ENCODE data around the gene SLC6A3.
A peak's percentile ranks its signal among the peaks of the same experiment; 100 is the strongest.
"Not testable (repeated sequence)": the region's sequence is repeated elsewhere in the genome, so short reads cannot be mapped to it uniquely, and the experiment has no call there.

SLC6A3 gene

GRCh38 chr5:1479581-1480188 is 34.4 kb upstream of the SLC6A3 start:
- in situ Hi-C loops (cut with HindIII; ENCODE audit: low pct_ligation_motif_present, low pct_unique_long_range_greater_than_20kb, low sequenced_read_pairs), result no loop called here
- peak; percentile 23 for DNase-seq

- no peak for DNase-seq
- in situ Hi-C loops (cut with HindIII; ENCODE audit: low pct_ligation_motif_present, low pct_unique_long_range_greater_than_20kb, low sequenced_read_pairs), result no loop called here
These were observed 33.8 kb upstream of the SLC6A3 start for GRCh38 chr5:1479066-1479465.

- DNase-seq, result no peak
- in situ Hi-C loops (cut with HindIII; ENCODE audit: low pct_ligation_motif_present, low pct_unique_long_range_greater_than_20kb, low sequenced_read_pairs), result no loop called here
These were observed 33.2 kb upstream of the SLC6A3 start for GRCh38 chr5:1478271-1479035.

GRCh38 chr5:1477341-1477740 is 32.1 kb upstream of the SLC6A3 start:
- DNase-seq, result no peak
- in situ Hi-C loops (cut with HindIII; ENCODE audit: low pct_ligation_motif_present, low pct_unique_long_range_greater_than_20kb, low sequenced_read_pairs), result no loop called here

GRCh38 chr5:1476967-1477310 is 31.7 kb upstream of the SLC6A3 start:
- in situ Hi-C loops (cut with HindIII; ENCODE audit: low pct_ligation_motif_present, low pct_unique_long_range_greater_than_20kb, low sequenced_read_pairs), result no loop called here
- DNase-seq, result no peak

- in situ Hi-C loops (cut with HindIII; ENCODE audit: low pct_ligation_motif_present, low pct_unique_long_range_greater_than_20kb, low sequenced_read_pairs), result no loop called here
- no peak for DNase-seq
These were observed 31.1 kb upstream of the SLC6A3 start for GRCh38 chr5:1476181-1476966.

- in situ Hi-C loops (cut with HindIII; ENCODE audit: low pct_ligation_motif_present, low pct_unique_long_range_greater_than_20kb, low sequenced_read_pairs); DNase-seq: not testable (repeated sequence)
These were observed 30.3 kb upstream of the SLC6A3 start for GRCh38 chr5:1475544-1475900.

GRCh38 chr5:1474866-1475543 is 29.8 kb upstream of the SLC6A3 start:
- no peak for DNase-seq

GRCh38 chr5:1474183-1474839 is 29.1 kb upstream of the SLC6A3 start:
- in situ Hi-C loops (cut with HindIII; ENCODE audit: low pct_ligation_motif_present, low pct_unique_long_range_greater_than_20kb, low sequenced_read_pairs), result loop anchor here (25.0 kb wide), 1 partner anchor 262 kb away; the partner anchor contains the start of gene SLC6A19

More at GRCh38 chr5:1474866-1475543, 29.8 kb upstream of the SLC6A3 start:
- in situ Hi-C loops (cut with HindIII; ENCODE audit: low pct_ligation_motif_present, low pct_unique_long_range_greater_than_20kb, low sequenced_read_pairs), result loop anchor here (25.0 kb wide), 1 partner anchor 263 kb away; the partner anchor contains the start of gene SLC6A19

GRCh38 chr5:1473746-1474145 is 28.5 kb upstream of the SLC6A3 start:
- in situ Hi-C loops (cut with HindIII; ENCODE audit: low pct_ligation_motif_present, low pct_unique_long_range_greater_than_20kb, low sequenced_read_pairs), result loop anchor here (25.0 kb wide), 1 partner anchor 261 kb away; the partner anchor contains the start of gene SLC6A19
- DNase-seq, result no peak

More at GRCh38 chr5:1474183-1474839, 29.1 kb upstream of the SLC6A3 start:
- no peak for DNase-seq

- DNase-seq, result no peak
These were observed 27.9 kb upstream of the SLC6A3 start for GRCh38 chr5:1472964-1473628.

GRCh38 chr5:1471997-1472963 is 27.0 kb upstream of the SLC6A3 start:
- DNase-seq, result no peak
- in situ Hi-C loops (cut with HindIII; ENCODE audit: low pct_ligation_motif_present, low pct_unique_long_range_greater_than_20kb, low sequenced_read_pairs), result loop anchor here (25.0 kb wide), 1 partner anchor 260 kb away; the partner anchor contains the start of gene SLC6A19

More at GRCh38 chr5:1472964-1473628, 27.9 kb upstream of the SLC6A3 start:
- in situ Hi-C loops (cut with HindIII; ENCODE audit: low pct_ligation_motif_present, low pct_unique_long_range_greater_than_20kb, low sequenced_read_pairs), result loop anchor here (25.0 kb wide), 1 partner anchor 261 kb away; the partner anchor contains the start of gene SLC6A19

GRCh38 chr5:1471240-1471853 is 26.1 kb upstream of the SLC6A3 start:
- DNase-seq, result no peak
- in situ Hi-C loops (cut with HindIII; ENCODE audit: low pct_ligation_motif_present, low pct_unique_long_range_greater_than_20kb, low sequenced_read_pairs), result loop anchor here (25.0 kb wide), 1 partner anchor 259 kb away; the partner anchor contains the start of gene SLC6A19

- no peak for DNase-seq
- in situ Hi-C loops (cut with HindIII; ENCODE audit: low pct_ligation_motif_present, low pct_unique_long_range_greater_than_20kb, low sequenced_read_pairs), result loop anchor here (25.0 kb wide), 1 partner anchor 258 kb away; the partner anchor contains the start of gene SLC6A19
These were observed 25.5 kb upstream of the SLC6A3 start for GRCh38 chr5:1470762-1471211.

- in situ Hi-C loops (cut with HindIII; ENCODE audit: low pct_ligation_motif_present, low pct_unique_long_range_greater_than_20kb, low sequenced_read_pairs), result loop anchor here (25.0 kb wide), 1 partner anchor 257 kb away; the partner anchor contains the start of gene SLC6A19
- DNase-seq, result no peak
These were observed 23.6 kb upstream of the SLC6A3 start for GRCh38 chr5:1468629-1469527.

Measured in ACHN (cell line).